HUES64 (cell line): ENCODE data around the gene SMAD9.

Experiments used
- H3K27ac ChIP-seq: 2 replicates; pipeline ENCODE4 v1.7.0; 2013; ENCODE audit warnings: low read depth, low read length, inconsistent platforms
- H3K27me3 ChIP-seq: 2 replicates; pipeline ENCODE4 v1.6.1; 2013; ENCODE audit warnings: mild to moderate bottlenecking, low read length; ENCODE audit not compliant: insufficient read depth
- H3K36me3 ChIP-seq: 2 replicates; pipeline ENCODE4 v1.6.1; 2013; ENCODE audit warnings: mild to moderate bottlenecking, low read length; ENCODE audit not compliant: insufficient read depth
- H3K4me1 ChIP-seq: 2 replicates; pipeline ENCODE4 v1.6.1; 2013; ENCODE audit warnings: mild to moderate bottlenecking, low read length, moderate library complexity; ENCODE audit not compliant: insufficient read depth
- H3K4me3 ChIP-seq: 2 replicates; pipeline ENCODE4 v1.5.1; 2013; ENCODE audit warnings: mild to moderate bottlenecking, low read length, moderate library complexity
- H3K9ac ChIP-seq: 2 replicates; pipeline ENCODE4 v1.6.1; 2013; ENCODE audit warnings: mild to moderate bottlenecking, low read depth, low read length
- H3K9me3 ChIP-seq: 2 replicates; pipeline ENCODE4 v1.6.1; 2013; ENCODE audit warnings: low read depth, low read length; ENCODE audit not compliant: insufficient read depth
- WGBS: fragments of 150-250, 120-280 bp; methylation state at CpG from one replicate; pipeline ENCODE4 v1.1.7; 2013; ENCODE audit warnings: missing lambda C conversion rate; 5-methylcytosine and 5-hydroxymethylcytosine counted together

The SMAD9 gene

GRCh38 chr13:36910545-36910944 lies 9.5 kb downstream of the SMAD9 start:
- WGBS: 98% methylated on average over 1 of the region's 1 CpG
- Histone ChIP-seq H3K4me1 (no peaks in the 10 kb centered on the region), H3K36me3 (no peaks in the 10 kb centered on the region), H3K27me3 (no peaks in the 10 kb centered on the region), H3K27ac (no peak overlapping the region), H3K9me3 (no peaks in the 10 kb centered on the region), H3K9ac (no peak overlapping the region), H3K4me3 (no peak overlapping the region)

GRCh38 chr13:36907821-36908220 lies 12.2 kb downstream of the SMAD9 start:
- Histone ChIP-seq H3K36me3 (no peaks in the 10 kb centered on the region), H3K4me3 (no peak overlapping the region), H3K9me3 (no peaks in the 10 kb centered on the region), H3K4me1 (no peaks in the 10 kb centered on the region), H3K27me3 (no peaks in the 10 kb centered on the region), H3K27ac (no peak overlapping the region), H3K9ac (no peak overlapping the region)
- WGBS: 69% methylated on average over 2 of the region's 2 CpGs

DNA sequence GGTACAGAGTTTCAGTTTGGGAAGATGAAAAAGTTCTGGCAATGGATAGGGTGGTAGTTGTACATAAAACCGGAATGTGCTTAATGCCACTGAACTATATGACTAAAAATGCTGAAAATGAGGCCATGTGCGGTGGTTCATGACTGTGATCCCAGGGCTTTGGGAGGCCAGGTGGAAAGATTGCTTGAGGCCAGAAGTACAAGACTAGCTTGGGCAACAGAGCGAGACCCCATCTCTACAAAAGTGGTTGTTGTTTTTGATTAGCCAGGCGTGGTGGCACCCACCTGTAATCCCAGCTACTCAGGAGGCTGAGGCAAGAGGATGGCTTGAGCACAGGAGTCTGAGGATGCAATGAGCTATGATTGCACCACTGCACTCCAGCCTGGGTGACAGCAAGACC lies 12.8 kb downstream of the SMAD9 start:
- no peaks in the 10 kb centered on the region for H3K4me1 ChIP-seq
- H3K27ac ChIP-seq: no peak overlapping the region
- H3K36me3 ChIP-seq: no peaks in the 10 kb centered on the region
- H3K9me3 ChIP-seq: no peaks in the 10 kb centered on the region
- WGBS: 95% methylated on average over 4 of the region's 4 CpGs
- H3K27me3 ChIP-seq: no peaks in the 10 kb centered on the region
- H3K9ac ChIP-seq: no peak overlapping the region
- no peak overlapping the region for H3K4me3 ChIP-seq

DNA sequence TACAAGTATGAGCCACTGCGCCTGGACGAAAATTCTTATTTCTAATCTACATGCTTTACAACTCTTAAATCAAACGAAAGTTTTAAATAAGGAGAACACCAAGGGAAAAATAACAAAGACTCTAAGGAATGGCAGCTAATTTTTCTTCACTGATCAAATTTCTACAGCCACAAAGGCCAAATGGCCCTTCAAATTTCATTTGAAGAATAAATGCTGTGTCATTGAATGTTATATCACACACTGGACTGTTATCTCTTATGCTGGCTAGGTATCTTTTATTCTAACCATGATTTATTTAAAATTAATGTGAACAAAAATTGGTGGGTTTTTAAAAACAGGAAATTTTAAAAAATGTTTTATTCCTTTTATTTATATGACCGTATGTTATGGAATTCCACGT lies 14.1 kb downstream of the SMAD9 start:
- H3K27me3 ChIP-seq: no peaks in the 10 kb centered on the region
- 92% methylated on average over 3 of the region's 5 CpGs for WGBS
- H3K27ac ChIP-seq: no peak overlapping the region
- no peaks in the 10 kb centered on the region for H3K36me3 ChIP-seq
- H3K4me3 ChIP-seq: no peak overlapping the region
- H3K4me1 ChIP-seq: no peaks in the 10 kb centered on the region
- H3K9me3 ChIP-seq: no peaks in the 10 kb centered on the region
- H3K9ac ChIP-seq: no peak overlapping the region

- H3K9ac ChIP-seq: no peak overlapping the region
- H3K36me3 ChIP-seq: no peaks in the 10 kb centered on the region
- 85% methylated on average over 7 of the region's 8 CpGs for WGBS
- H3K9me3 ChIP-seq: no peaks in the 10 kb centered on the region
- no peaks in the 10 kb centered on the region for H3K27me3 ChIP-seq
- H3K4me3 ChIP-seq: no peak overlapping the region
- no peaks in the 10 kb centered on the region for H3K4me1 ChIP-seq
- no peak overlapping the region for H3K27ac ChIP-seq
Measured at GRCh38 chr13:36903925-36904595, 16.0 kb downstream of the SMAD9 start.

GRCh38 chr13:36897054-36897616 lies 22.9 kb downstream of the SMAD9 start:
- Histone ChIP-seq H3K4me1 (no peaks in the 10 kb centered on the region), H3K9me3 (no peaks in the 10 kb centered on the region), H3K27ac (no peak overlapping the region), H3K4me3 (no peak overlapping the region), H3K27me3 (no peaks in the 10 kb centered on the region), H3K9ac (no peak overlapping the region), H3K36me3 (no peaks in the 10 kb centered on the region)

DNA sequence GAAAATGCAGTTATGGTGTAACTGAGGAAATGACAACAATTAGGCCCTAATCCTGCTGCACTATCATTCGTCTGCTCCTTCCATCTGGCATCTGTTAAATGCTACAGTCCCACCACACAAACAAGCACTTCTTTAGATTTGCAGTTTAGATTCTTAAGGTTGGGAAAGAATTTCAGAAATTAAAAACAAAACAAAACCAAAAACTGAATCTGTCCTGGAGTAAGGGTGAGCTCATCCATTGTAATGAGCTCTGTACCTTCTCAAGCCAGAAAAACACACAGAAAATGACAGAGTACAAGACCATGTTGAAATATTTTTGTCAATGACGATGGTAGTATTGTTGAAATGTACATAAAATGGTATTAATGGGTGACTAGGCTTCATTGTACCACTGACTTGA lies 28.3 kb downstream of the SMAD9 start:
- Histone ChIP-seq H3K27ac (no peak overlapping the region), H3K9me3 (no peaks in the 10 kb centered on the region), H3K9ac (no peak overlapping the region), H3K4me1 (peaks cover 11% of the 10 kb centered on the region; the same call in 1 of the 2 replicates), H3K4me3 (no peak overlapping the region), H3K27me3 (no peaks in the 10 kb centered on the region), H3K36me3 (no peaks in the 10 kb centered on the region)
- 64% methylated on average over 2 of the region's 2 CpGs for WGBS

- H3K4me1 ChIP-seq: peaks cover 11% of the 10 kb centered on the region; the same call in 1 of the 2 replicates
- no peak overlapping the region for H3K9ac ChIP-seq
Measured at GRCh38 chr13:36888645-36889044, 31.4 kb downstream of the SMAD9 start.

DNA sequence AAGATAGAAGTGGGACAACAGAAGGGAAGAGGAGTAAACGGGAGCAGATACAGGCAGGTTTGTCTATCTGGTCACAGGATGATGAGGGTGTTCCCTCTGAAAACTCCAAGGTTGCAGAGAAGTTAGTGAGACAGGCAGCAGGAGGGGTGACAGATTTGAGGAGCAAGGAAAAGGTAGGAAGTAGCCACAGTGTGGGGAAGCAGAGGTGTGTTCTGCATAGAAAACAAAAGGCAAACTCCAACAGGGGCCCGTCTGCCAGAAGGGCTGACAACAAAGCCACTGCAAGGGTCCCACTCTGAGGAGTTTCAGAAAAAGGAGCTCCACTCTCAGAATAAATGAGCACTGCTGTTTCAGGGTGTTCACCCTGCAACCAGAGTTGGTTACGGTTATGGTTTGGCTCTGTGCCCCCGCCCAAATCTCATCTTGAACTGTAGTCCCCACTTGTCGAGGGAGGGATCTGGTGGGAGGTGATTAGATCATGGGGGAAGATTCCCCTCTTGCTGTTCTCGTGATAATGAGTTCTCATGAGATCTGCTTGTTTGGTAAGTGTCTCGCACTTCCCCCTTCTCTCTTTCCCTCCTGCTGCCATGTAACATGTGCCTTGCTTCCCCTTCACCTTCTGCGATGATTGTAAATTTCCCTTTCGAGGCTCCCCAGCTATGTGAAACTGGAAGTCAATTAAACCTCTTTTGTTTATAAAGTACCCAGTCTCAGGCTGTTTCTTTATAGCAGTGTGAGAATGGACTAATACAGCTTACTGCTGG lies 32.1 kb downstream of the SMAD9 start:
- H3K9ac ChIP-seq: no peak overlapping the region
- no peak overlapping the region for H3K27ac ChIP-seq
- 61% methylated on average over 8 of the region's 9 CpGs for WGBS
- no peaks in the 10 kb centered on the region for H3K36me3 ChIP-seq
- H3K4me1 ChIP-seq: peaks cover 11% of the 10 kb centered on the region; the same call in 1 of the 2 replicates
- H3K4me3 ChIP-seq: no peak overlapping the region
- H3K27me3 ChIP-seq: no peaks in the 10 kb centered on the region
- no peaks in the 10 kb centered on the region for H3K9me3 ChIP-seq

More at GRCh38 chr13:36888645-36889044, 31.4 kb downstream of the SMAD9 start:
- no peaks in the 10 kb centered on the region for H3K9me3 ChIP-seq
- H3K36me3 ChIP-seq: no peaks in the 10 kb centered on the region
- whole genome bisulfite sequencing: 95% methylated on average over 2 of the region's 3 CpGs
- no peak overlapping the region for H3K4me3 ChIP-seq
- no peak overlapping the region for H3K27ac ChIP-seq
- H3K27me3 ChIP-seq: no peaks in the 10 kb centered on the region

GRCh38 chr13:36885901-36886300 lies 34.1 kb downstream of the SMAD9 start:
- Histone ChIP-seq H3K9me3 (no peaks in the 10 kb centered on the region), H3K36me3 (no peaks in the 10 kb centered on the region)
- WGBS: 95% methylated on average over 6 of the region's 6 CpGs

DNA sequence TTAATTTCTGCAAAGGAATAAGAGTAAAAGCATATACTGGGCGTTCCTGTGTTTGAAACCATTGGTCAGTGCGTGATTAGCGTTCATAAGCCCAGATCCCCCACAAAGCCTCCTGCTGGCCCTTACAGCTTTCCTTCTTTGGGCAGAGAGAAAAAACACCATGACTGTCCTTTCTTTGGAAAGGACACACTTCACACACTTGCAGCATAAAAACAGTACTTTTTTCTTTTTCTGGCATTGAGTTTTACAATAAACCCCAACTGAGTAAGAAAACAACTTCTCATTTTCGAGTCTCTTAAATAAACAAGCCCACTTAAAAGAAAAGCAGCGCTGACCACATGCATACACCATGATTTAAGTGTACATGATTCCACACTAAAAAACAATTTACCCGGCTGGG lies 35.8 kb downstream of the SMAD9 start:
- H3K9me3 ChIP-seq: no peaks in the 10 kb centered on the region
- 86% methylated on average over 6 of the region's 6 CpGs for WGBS
- no peak overlapping the region for H3K4me3 ChIP-seq
- no peaks in the 10 kb centered on the region for H3K27me3 ChIP-seq
- H3K36me3 ChIP-seq: no peaks in the 10 kb centered on the region
- H3K4me1 ChIP-seq: peaks cover 11% of the 10 kb centered on the region; the same call in 1 of the 2 replicates
- no peak overlapping the region for H3K9ac ChIP-seq
- no peak overlapping the region for H3K27ac ChIP-seq

More at GRCh38 chr13:36885901-36886300, 34.1 kb downstream of the SMAD9 start:
- H3K4me1 ChIP-seq: peaks cover 11% of the 10 kb centered on the region; the same call in 1 of the 2 replicates
- no peak overlapping the region for H3K27ac ChIP-seq
- H3K9ac ChIP-seq: no peak overlapping the region
- no peak overlapping the region for H3K4me3 ChIP-seq
- no peaks in the 10 kb centered on the region for H3K27me3 ChIP-seq
